IMR-90 (cell line): Measurements from ENCODE around the gene DENND1A. TPM values are rescaled to one million over a fixed set of nuclear protein-coding genes. Genes with fewer than 3 reads are reported as not detected.

Experiments
- ATAC-seq: fragments of 200-7000 bp; cut with Tn5 transposase; 2 replicates; pipeline ENCODE4 v1.9.1; 2020; ENCODE audit warnings: low read depth, mild to moderate bottlenecking, moderate library complexity
- BruUV-seq: library from RNA; stranded (reverse); fragments of 400-500 nt; replicated peaks from 2 replicates; lab custom pipeline; 2021; lab: Mats Ljungman, UMichigan
- CTCF ChIA-PET: fragments of 300-600 bp; formaldehyde crosslinking; extraction: SDS; loops from one replicate; lab custom pipeline; 2021; ENCODE audit warnings: antibody characterized with exemption; lab: Yijun Ruan, JAX
- POLR2A ChIA-PET: fragments of 300-600 bp; sonication (Branson Sonifier 250); formaldehyde crosslinking; loops from one replicate; lab custom pipeline; 2022; ENCODE audit warnings: antibody characterized with exemption; ENCODE audit not compliant: unreplicated experiment; lab: Charles Lee
- DNase-seq: peaks from one replicate; pipeline ENCODE4 v3.0.0; 2013
- H2AFZ ChIP-seq: replicated peaks from 2 replicates; pipeline ENCODE3; 2013; ENCODE audit warnings: low read length, mild to moderate bottlenecking; ENCODE audit not compliant: poor library complexity
- H2AK5ac ChIP-seq: 2 replicates; pipeline ENCODE4 v1.6.1; 2013; ENCODE audit warnings: low read depth, low read length, inconsistent platforms
- H2AK9ac ChIP-seq: replicated peaks from 2 replicates; pipeline ENCODE3; 2013; ENCODE audit warnings: mild to moderate bottlenecking, low read depth, low read length, moderate library complexity; ENCODE audit not compliant: poor library complexity
- H2BK120ac ChIP-seq: 2 replicates; pipeline ENCODE4 v1.6.1; 2013; ENCODE audit warnings: low read depth, low read length, inconsistent platforms
- H2BK15ac ChIP-seq: 3 replicates; pipeline ENCODE4 v1.6.1; 2013; ENCODE audit warnings: low read depth, low read length, inconsistent platforms
- H2BK20ac ChIP-seq: 2 replicates; pipeline ENCODE4 v1.6.1; 2013; ENCODE audit warnings: low read depth, mild to moderate bottlenecking, inconsistent platforms, low read length, moderate library complexity
- H2BK5ac ChIP-seq: 2 replicates; pipeline ENCODE4 v1.6.1; 2013; ENCODE audit warnings: mild to moderate bottlenecking, low read depth, low read length, inconsistent platforms; ENCODE audit not compliant: poor library complexity, severe bottlenecking
- H3K14ac ChIP-seq: replicated peaks from 2 replicates; pipeline ENCODE4 v1.6.1; 2013; ENCODE audit warnings: low read depth, low read length, inconsistent platforms
- H3K18ac ChIP-seq: 2 replicates; pipeline ENCODE4 v1.6.1; 2013; ENCODE audit warnings: low read depth, low read length, control low read depth
- H3K23ac ChIP-seq: 2 replicates; pipeline ENCODE4 v1.6.1; 2013; ENCODE audit warnings: low read depth, low read length, inconsistent platforms
- H3K27ac ChIP-seq: 2 replicates; pipeline ENCODE4 v1.5.1; 2013; ENCODE audit warnings: mild to moderate bottlenecking, control low read depth, low read length; ENCODE audit not compliant: insufficient read depth
- H3K27me3 ChIP-seq: 2 replicates; pipeline ENCODE4 v1.6.1; 2013; ENCODE audit warnings: low read length; ENCODE audit not compliant: control insufficient read depth, insufficient read depth
- H3K36me3 ChIP-seq: 2 replicates; pipeline ENCODE4 v1.6.1; 2013; ENCODE audit warnings: low read length, mixed read lengths; ENCODE audit not compliant: control insufficient read depth, insufficient read depth
- H3K4ac ChIP-seq: 2 replicates; pipeline ENCODE4 v1.6.1; 2013; ENCODE audit warnings: low read depth, low read length, inconsistent platforms
- H3K4me1 ChIP-seq: 2 replicates; pipeline ENCODE4 v1.6.1; 2013; ENCODE audit warnings: low read length, mixed read lengths; ENCODE audit not compliant: control insufficient read depth, insufficient read depth
- H3K4me2 ChIP-seq: 2 replicates; pipeline ENCODE4 v1.6.1; 2013; ENCODE audit warnings: low read depth, mild to moderate bottlenecking, control low read depth, low read length, moderate library complexity
- H3K4me3 ChIP-seq: 2 replicates; pipeline ENCODE4 v1.5.1; 2013; ENCODE audit warnings: low read depth, mild to moderate bottlenecking, control low read depth, low read length, moderate library complexity; ENCODE audit not compliant: insufficient read depth
- H3K56ac ChIP-seq: 2 replicates; pipeline ENCODE4 v1.6.1; 2013; ENCODE audit warnings: low read length, inconsistent platforms; ENCODE audit not compliant: insufficient read depth; ENCODE audit errors: extremely low read depth
- H3K79me1 ChIP-seq, 2 experiments: 2 replicates each; pipeline ENCODE4 v1.6.1; 2013; ENCODE audit warnings: low read length in 2 of 2, inconsistent platforms in 1 of 2, low read depth in 1 of 2
- H3K9ac ChIP-seq: 2 replicates; pipeline ENCODE4 v1.6.1; 2013; ENCODE audit warnings: low read depth, low read length, control low read depth
- H3K9me1 ChIP-seq: 2 replicates; pipeline ENCODE4 v1.6.1; 2013; ENCODE audit warnings: low read length, inconsistent platforms; ENCODE audit not compliant: insufficient read depth
- H3K9me3 ChIP-seq: 2 replicates; pipeline ENCODE4 v1.6.1; 2013; ENCODE audit warnings: low read length; ENCODE audit not compliant: control insufficient read depth, insufficient read depth
- H4K20me1 ChIP-seq: 2 replicates; pipeline ENCODE4 v1.6.1; 2013; ENCODE audit warnings: low read length, inconsistent platforms; ENCODE audit not compliant: insufficient read depth
- H4K5ac ChIP-seq: 2 replicates; pipeline ENCODE4 v1.6.1; 2013; ENCODE audit warnings: mild to moderate bottlenecking, low read depth, low read length, control low read depth
- H4K8ac ChIP-seq, 2 experiments: 2 replicates each; pipeline ENCODE4 v1.6.1; 2013; ENCODE audit warnings: low read depth in 2 of 2, low read length in 2 of 2, control low read depth in 1 of 2, inconsistent platforms in 1 of 2
- H4K91ac ChIP-seq: 2 replicates; pipeline ENCODE4 v1.6.1; 2013; ENCODE audit warnings: low read depth, low read length, inconsistent platforms; ENCODE audit not compliant: insufficient read depth
- BHLHE40 ChIP-seq: fragments of 150-350 bp; IDR thresholded peaks from 2 replicates; pipeline ENCODE4 v1.6.1; 2016; ENCODE audit warnings: mild to moderate bottlenecking, low read depth, low read length
- CEBPB ChIP-seq: IDR thresholded peaks from 2 replicates; pipeline ENCODE4 v1.6.1; 2012; ENCODE audit warnings: low read depth, low read length, improper control_type of control experiment
- CHD1 ChIP-seq: IDR thresholded peaks from 2 replicates; pipeline ENCODE4 v1.6.1; 2012; ENCODE audit warnings: low read depth, low read length, improper control_type of control experiment
- CTCF ChIP-seq: conservative IDR thresholded peaks from 2 replicates; pipeline ENCODE4 v1.5.1; 2012; ENCODE audit warnings: mild to moderate bottlenecking, low read depth, low read length, improper control_type of control experiment
- ELK1 ChIP-seq: fragments of 150-350 bp; IDR thresholded peaks from 2 replicates; pipeline ENCODE4 v1.6.1; 2016; ENCODE audit warnings: low read depth, mild to moderate bottlenecking, low read length, moderate library complexity, borderline replicate concordance
- FOS ChIP-seq: fragments of 150-350 bp; IDR thresholded peaks from 2 replicates; pipeline ENCODE4 v1.6.1; 2016; ENCODE audit warnings: low read depth, low read length
- MAFK ChIP-seq: IDR thresholded peaks from 2 replicates; pipeline ENCODE4 v1.6.1; 2012; ENCODE audit warnings: low read depth, low read length, improper control_type of control experiment
- MXI1 ChIP-seq: IDR thresholded peaks from 2 replicates; pipeline ENCODE4 v1.6.1; 2012; ENCODE audit warnings: low read depth, mild to moderate bottlenecking, low read length, moderate library complexity, borderline replicate concordance
- NFE2L2 ChIP-seq: fragments of 150-350 bp; IDR thresholded peaks from 2 replicates; pipeline ENCODE4 v1.6.1; 2016; ENCODE audit warnings: low read depth, mild to moderate bottlenecking, low read length
- POLR2A ChIP-seq: IDR thresholded peaks from 2 replicates; pipeline ENCODE4 v1.6.1; 2012; ENCODE audit warnings: mild to moderate bottlenecking, low read depth, low read length
- RAD21 ChIP-seq: IDR thresholded peaks from 2 replicates; pipeline ENCODE4 v1.6.1; 2012; ENCODE audit warnings: low read length, improper control_type of control experiment
- RFX5 ChIP-seq: IDR thresholded peaks from 2 replicates; pipeline ENCODE4 v1.8.0; 2012; ENCODE audit warnings: low read depth, mild to moderate bottlenecking, low read length, moderate library complexity
- USF2 ChIP-seq: fragments of 150-350 bp; IDR thresholded peaks from 2 replicates; pipeline ENCODE4 v1.6.1; 2017; ENCODE audit warnings: mild to moderate bottlenecking, antibody characterized with exemption, low read length, low read depth
- WGBS, 2 experiments: methylation state at CpG; one replicate each; pipeline versions ENCODE4 v1.1.5 to v1.1.7; 2013; ENCODE audit warnings: missing lambda C conversion rate in 2 of 2; ENCODE audit not compliant: insufficient read length in 1 of 2; ENCODE audit errors: extremely low coverage in 2 of 2; 5-methylcytosine and 5-hydroxymethylcytosine counted together
- dilution Hi-C: fragments of 300-500 bp; cut with HindIII; formaldehyde crosslinking; loops from one replicate; pipeline ENCODE4 v1.14.3; 2018; ENCODE audit warnings: low sequenced_read_pairs; ENCODE audit not compliant: unreplicated experiment
- in situ Hi-C: fragments of 300-500 bp; cut with MboI; formaldehyde crosslinking; loops from 3 replicates; pipeline ENCODE4 v1.14.3; 2019; ENCODE audit warnings: low sequenced_read_pairs, inconsistent platforms, mixed read lengths
- intact Hi-C: fragments of 100-400 bp; cut with micrococcal nuclease; formaldehyde crosslinking; loops from 2 replicates; pipeline ENCODE4 v1.10.0; 2022
- polyA plus RNA-seq, 3 experiments: library from polyadenylated mRNA; depleted of rRNA; stranded (reverse); fragments of >200 nt; gene quantifications; 2 replicates each; pipeline ENCODE4 v1.2.3, GENCODE V29; 2012; ENCODE audit warnings: low replicate concordance in 1 of 3
- total RNA-seq: library from RNA; depleted of rRNA; stranded (reverse); fragments of >200 nt; gene quantifications from 2 replicates; pipeline ENCODE4 v1.2.3, GENCODE V29; 2012

The DENND1A gene
- total and polyA plus RNA-seq, 2 of the 4 experiments (the other 2 are of a cell fraction) = 21.4 to 27.6 TPM

- Histone ChIP-seq H3K36me3 (no peaks in the 10 kb centered on the region; the same call in 1 of the 2 replicates), H3K27me3 (no peaks in the 10 kb centered on the region), H3K18ac (no peak overlapping the region), H3K9me1 (no peaks in the 10 kb centered on the region), H3K9ac (no peak overlapping the region), H3K4me2 (no peak overlapping the region), H3K4me3 (no peak overlapping the region), H2BK120ac (no peak overlapping the region), H2AK9ac (no peak overlapping the region), H3K4me1 (peaks cover 7% of the 10 kb centered on the region), H2AK5ac (no peak overlapping the region), H3K27ac (no peak overlapping the region), H3K14ac (no peak overlapping the region), H3K56ac (no peak overlapping the region), H4K5ac (no peak overlapping the region), H2AFZ (no peak overlapping the region), H4K91ac (no peak overlapping the region), H3K79me1 (no peaks in the 10 kb centered on the region), H2BK5ac (no peak overlapping the region), H3K4ac (no peak overlapping the region), H3K9me3 (no peaks in the 10 kb centered on the region), H4K8ac (no peak overlapping the region), H2BK15ac (no peak overlapping the region), H3K23ac (no peak overlapping the region), H4K20me1 (no peaks in the 10 kb centered on the region), H2BK20ac (no peak overlapping the region)
- TF ChIP-seq CEBPB (no peak), MAFK (no peak), CHD1 (no peak), ELK1 (no peak), FOS (no peak), USF2 (no peak), RAD21 (no peak), MXI1 (no peak), CTCF (no peak), NFE2L2 (no peak), BHLHE40 (no peak), RFX5 (no peak), POLR2A (no peak)
- DNase-seq = no peak
- intact Hi-C loops (no loop called here), in situ Hi-C loops (no loop called here), dilution Hi-C loops (no loop called here)
- POLR2A ChIA-PET = no interaction called here
- ATAC-seq = no peak
- CTCF ChIA-PET = no interaction called here
- no TSS peak for BruUV-seq
- no CpG with 5 or more reads among the region's 11 CpGs for WGBS, 2 experiments
Measured at GRCh38 chr9:123440256-123440655, 489.7 kb downstream of the DENND1A start.
